DND-41 (cell line): Measurements from ENCODE around the gene FAM240B.

ENCODE experiments used
- CTCF ChIP-seq: IDR thresholded peaks from 2 replicates; pipeline ENCODE4 v1.5.1; 2012; ENCODE audit warnings: borderline replicate concordance, low read length, moderate library complexity, mild to moderate bottlenecking; ENCODE audit not compliant: poor library complexity, severe bottlenecking; ENCODE audit errors: extremely low read depth
- EZH2 ChIP-seq: IDR thresholded peaks from 3 replicates; pipeline ENCODE4 v1.6.1; 2012; ENCODE audit warnings: borderline replicate concordance, low read depth, mild to moderate bottlenecking, moderate library complexity, low read length, inconsistent platforms; ENCODE audit not compliant: severe bottlenecking

- TF ChIP-seq CTCF (no peak), EZH2 (no peak)
Observed at GRCh38 chr9:38747941-38748340, 28.0 kb upstream of the FAM240B start.
